ENCODE results near the gene KIAA1217. TPM values are rescaled to one million over a fixed set of nuclear protein-coding genes. Genes with fewer than 3 reads are reported as not detected.
A peak's percentile ranks its signal among the peaks of the same experiment; 100 is the strongest.

KIAA1217 gene
- total RNA-seq, 1 donor from 2014 or later: 161 TPM

GRCh38 chr10:24579448-24579847 lies 370.5 kb downstream of the KIAA1217 start:
- no peak overlapping the region for H3K4me3 Mint-ChIP-seq
- H3K27ac Mint-ChIP-seq: no peak overlapping the region

GRCh38 chr10:24579906-24580305 lies 371.0 kb downstream of the KIAA1217 start:
- H3K27ac Mint-ChIP-seq: peak overlapping the region; percentile 7
- H3K9me3 Mint-ChIP-seq: no peaks in the 10 kb centered on the region
- no peak for DNase-seq (ENCODE audit: low spot score in 2 of 2, unreplicated experiment in 2 of 2)
- peaks cover 28% of the 10 kb centered on the region for H3K36me3 Mint-ChIP-seq
- no peaks in the 10 kb centered on the region for H3K27me3 Mint-ChIP-seq (ENCODE audit: low read depth)
- TF ChIP-seq, protein P1, sequence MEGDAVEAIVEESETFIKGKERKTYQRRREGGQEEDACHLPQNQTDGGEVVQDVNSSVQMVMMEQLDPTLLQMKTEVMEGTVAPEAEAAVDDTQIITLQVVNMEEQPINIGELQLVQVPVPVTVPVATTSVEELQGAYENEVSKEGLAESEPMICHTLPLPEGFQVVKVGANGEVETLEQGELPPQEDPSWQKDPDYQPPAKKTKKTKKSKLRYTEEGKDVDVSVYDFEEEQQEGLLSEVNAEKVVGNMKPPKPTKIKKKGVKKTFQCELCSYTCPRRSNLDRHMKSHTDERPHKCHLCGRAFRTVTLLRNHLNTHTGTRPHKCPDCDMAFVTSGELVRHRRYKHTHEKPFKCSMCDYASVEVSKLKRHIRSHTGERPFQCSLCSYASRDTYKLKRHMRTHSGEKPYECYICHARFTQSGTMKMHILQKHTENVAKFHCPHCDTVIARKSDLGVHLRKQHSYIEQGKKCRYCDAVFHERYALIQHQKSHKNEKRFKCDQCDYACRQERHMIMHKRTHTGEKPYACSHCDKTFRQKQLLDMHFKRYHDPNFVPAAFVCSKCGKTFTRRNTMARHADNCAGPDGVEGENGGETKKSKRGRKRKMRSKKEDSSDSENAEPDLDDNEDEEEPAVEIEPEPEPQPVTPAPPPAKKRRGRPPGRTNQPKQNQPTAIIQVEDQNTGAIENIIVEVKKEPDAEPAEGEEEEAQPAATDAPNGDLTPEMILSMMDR (IDR thresholded peaks at IDR 0.05; ENCODE audit: unreplicated experiment): no peak
- H3K4me3 Mint-ChIP-seq: no peak overlapping the region
- peaks cover 12% of the 10 kb centered on the region for H3K4me1 Mint-ChIP-seq

More at GRCh38 chr10:24579448-24579847, 370.5 kb downstream of the KIAA1217 start:
- peaks cover 26% of the 10 kb centered on the region for H3K36me3 Mint-ChIP-seq
- H3K27me3 Mint-ChIP-seq (ENCODE audit: low read depth): no peaks in the 10 kb centered on the region
- peaks cover 16% of the 10 kb centered on the region for H3K4me1 Mint-ChIP-seq
- DNase-seq (ENCODE audit: low spot score in 2 of 2, unreplicated experiment in 2 of 2): no peak
- TF ChIP-seq, protein P1 (IDR thresholded peaks at IDR 0.05; ENCODE audit: unreplicated experiment): no peak
- H3K9me3 Mint-ChIP-seq: no peaks in the 10 kb centered on the region

DNA sequence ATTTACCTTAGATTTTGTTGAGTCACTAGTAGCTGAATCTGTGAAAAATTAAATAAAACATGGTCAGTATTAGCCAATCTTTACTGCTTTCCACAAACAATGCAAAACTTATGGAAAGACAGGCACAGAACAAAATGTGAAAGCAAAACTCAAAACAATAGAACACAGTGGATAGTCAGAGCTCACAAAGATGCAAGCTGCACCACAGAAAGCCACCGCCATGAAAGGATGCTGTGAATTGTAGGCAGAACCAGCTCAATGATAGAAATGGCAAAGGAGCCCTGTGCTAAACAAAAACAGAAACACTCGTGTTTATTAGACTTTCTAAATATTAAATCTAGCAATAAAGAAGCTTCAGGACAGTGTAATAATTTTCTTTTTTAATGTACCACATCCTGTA lies 380.3 kb downstream of the KIAA1217 start:
- no peak overlapping the region for H3K4me3 Mint-ChIP-seq

GRCh38 chr10:24590697-24591457 lies 381.9 kb downstream of the KIAA1217 start:
- DNase-seq (ENCODE audit: low spot score in 2 of 2, unreplicated experiment in 2 of 2): no peak
- Mint-ChIP-seq H3K4me3 (no peak overlapping the region), H3K27me3 (ENCODE audit: low read depth) (no peaks in the 10 kb centered on the region), H3K27ac (no peak overlapping the region), H3K36me3 (peaks cover 52% of the 10 kb centered on the region), H3K4me1 (no peaks in the 10 kb centered on the region), H3K9me3 (no peaks in the 10 kb centered on the region)
- TF ChIP-seq, protein P1 (IDR thresholded peaks at IDR 0.05; ENCODE audit: unreplicated experiment): no peak

More for the DNA sequence above, 380.3 kb downstream of the KIAA1217 start:
- Mint-ChIP-seq H3K4me1 (no peaks in the 10 kb centered on the region), H3K9me3 (no peaks in the 10 kb centered on the region), H3K27me3 (ENCODE audit: low read depth) (no peaks in the 10 kb centered on the region), H3K36me3 (peaks cover 54% of the 10 kb centered on the region), H3K27ac (no peak overlapping the region)
- TF ChIP-seq, protein P1 (IDR thresholded peaks at IDR 0.05; ENCODE audit: unreplicated experiment): no peak
- DNase-seq (ENCODE audit: low spot score in 2 of 2, unreplicated experiment in 2 of 2): no peak

- H3K9me3 Mint-ChIP-seq: no peaks in the 10 kb centered on the region
- no peak overlapping the region for H3K4me3 Mint-ChIP-seq
- DNase-seq (ENCODE audit: low spot score in 2 of 2, unreplicated experiment in 2 of 2): no peak
- peaks cover 55% of the 10 kb centered on the region for H3K36me3 Mint-ChIP-seq
- H3K27ac Mint-ChIP-seq: no peak overlapping the region
- H3K27me3 Mint-ChIP-seq (ENCODE audit: low read depth): no peaks in the 10 kb centered on the region
- no peaks in the 10 kb centered on the region for H3K4me1 Mint-ChIP-seq
- TF ChIP-seq, protein P1 (IDR thresholded peaks at IDR 0.05; ENCODE audit: unreplicated experiment): no peak
Measured at GRCh38 chr10:24596217-24596930, 387.4 kb downstream of the KIAA1217 start.
